CD14-positive monocyte (primary cell): ENCODE measurements around the gene MARCHF4. TPM values are rescaled to one million over a fixed set of nuclear protein-coding genes. Genes with fewer than 3 reads are reported as not detected.

Experiments
- DNase-seq, 3 donors: peaks; one replicate each; pipeline ENCODE4 v3.0.0-alpha.2; 2011 to 2022
- H2AFZ ChIP-seq: 2 replicates; pipeline ENCODE4 v1.6.0; 2012; ENCODE audit warnings: mild to moderate bottlenecking, low read depth, low read length, inconsistent platforms; ENCODE audit not compliant: insufficient read depth, poor library complexity, severe bottlenecking
- H3K27ac ChIP-seq, 2 donors: 1 replicate in 1 of 2; 2 replicates in 1 of 2; pipeline ENCODE4 v1.5.1; 2012 to 2013; ENCODE audit warnings: low read length in 2 of 2, control low read depth in 1 of 2, inconsistent platforms in 1 of 2, low read depth in 1 of 2, mild to moderate bottlenecking in 1 of 2
- H3K27me3 ChIP-seq, 2 donors: one replicate each; pipeline versions ENCODE4 v1.6.0 to v1.6.1; 2011 to 2013; ENCODE audit warnings: low read length in 2 of 2; ENCODE audit not compliant: control insufficient read depth in 2 of 2, insufficient read depth in 2 of 2
- H3K36me3 ChIP-seq, 2 donors: replicated peaks in 1 of 2; 1 replicate in 1 of 2; 2 replicates in 1 of 2; pipeline versions ENCODE4 v1.5.1 to v1.6.1; 2012 to 2013; ENCODE audit warnings: low read length in 2 of 2, control low read depth in 1 of 2, inconsistent platforms in 1 of 2, mild to moderate bottlenecking in 1 of 2; ENCODE audit not compliant: insufficient read depth in 2 of 2, control insufficient read depth in 1 of 2
- H3K4me1 ChIP-seq, 2 donors: 1 replicate in 1 of 2; 2 replicates in 1 of 2; pipeline versions ENCODE4 v1.5.1 to v1.6.1; 2012 to 2013; ENCODE audit warnings: low read length in 2 of 2, control low read depth in 1 of 2, inconsistent platforms in 1 of 2, mild to moderate bottlenecking in 1 of 2, moderate library complexity in 1 of 2; ENCODE audit not compliant: insufficient read depth in 2 of 2, control insufficient read depth in 1 of 2
- H3K4me2 ChIP-seq: replicated peaks from 2 replicates; pipeline ENCODE3; 2012; ENCODE audit warnings: low read length, moderate library complexity, mild to moderate bottlenecking; ENCODE audit not compliant: poor library complexity, severe bottlenecking; ENCODE audit errors: extremely low read depth
- H3K4me3 ChIP-seq, 3 experiments: fragments of 200-600 bp in 1 of 3; sonication (generic) in 1 of 3; replicated peaks in 1 of 3; 1 replicate in 2 of 3; 2 replicates in 1 of 3; pipeline ENCODE4 v1.5.1; 2011 to 2013; ENCODE audit warnings: low read length in 3 of 3, mild to moderate bottlenecking in 3 of 3, control low read depth in 2 of 3, low read depth in 2 of 3, inconsistent platforms in 1 of 3, moderate library complexity in 1 of 3
- H3K79me2 ChIP-seq: 2 replicates; pipeline ENCODE4 v1.6.0; 2012; ENCODE audit warnings: mild to moderate bottlenecking, control low read depth, inconsistent platforms, low read length, moderate library complexity; ENCODE audit not compliant: insufficient read depth
- H3K9ac ChIP-seq: 2 replicates; pipeline ENCODE4 v1.6.0; 2017; ENCODE audit warnings: low read length, mild to moderate bottlenecking; ENCODE audit not compliant: insufficient read depth, poor library complexity, severe bottlenecking
- H3K9me3 ChIP-seq, 2 donors: replicated peaks in 1 of 2; 1 replicate in 1 of 2; 2 replicates in 1 of 2; pipeline versions ENCODE4 v1.5.1 to v1.6.1; 2012 to 2013; ENCODE audit warnings: low read length in 2 of 2, control low read depth in 1 of 2; ENCODE audit not compliant: control insufficient read depth in 1 of 2, insufficient read depth in 1 of 2
- H4K20me1 ChIP-seq: 2 replicates; pipeline ENCODE4 v1.6.0; 2012; ENCODE audit warnings: mild to moderate bottlenecking, low read length, control low read depth, moderate library complexity; ENCODE audit not compliant: insufficient read depth
- H3K27ac Mint-ChIP-seq, 7 donors: one replicate each; pipeline ENCODE4 v1.8.0; 2020; ENCODE audit warnings: mild to moderate bottlenecking in 7 of 7, mixed read lengths in 7 of 7, moderate library complexity in 6 of 7, inconsistent platforms in 2 of 7
- H3K27me3 Mint-ChIP-seq, 3 donors: one replicate each; pipeline ENCODE4 v1.8.0; 2021 to 2022; ENCODE audit warnings: low read depth in 3 of 3, mild to moderate bottlenecking in 3 of 3, mixed read lengths in 3 of 3, moderate library complexity in 3 of 3, inconsistent platforms in 1 of 3
- H3K36me3 Mint-ChIP-seq, 2 donors: one replicate each; pipeline ENCODE4 v1.8.0; 2020; ENCODE audit warnings: mixed read lengths in 2 of 2, inconsistent platforms in 1 of 2, mild to moderate bottlenecking in 1 of 2
- H3K4me1 Mint-ChIP-seq: one replicate; pipeline ENCODE4 v1.8.0; 2020; ENCODE audit warnings: mild to moderate bottlenecking, mixed read lengths
- H3K4me3 Mint-ChIP-seq, 2 donors: one replicate each; pipeline ENCODE4 v1.8.0; 2020; ENCODE audit warnings: mild to moderate bottlenecking in 2 of 2, mixed read lengths in 2 of 2, moderate library complexity in 1 of 2
- H3K9me3 Mint-ChIP-seq, 7 donors: one replicate each; pipeline ENCODE4 v1.8.0; 2020 to 2022; ENCODE audit warnings: mixed read lengths in 7 of 7, mild to moderate bottlenecking in 6 of 7, moderate library complexity in 6 of 7, inconsistent platforms in 2 of 7
- CTCF ChIP-seq: fragments of 200-600 bp; IDR thresholded peaks from one replicate; pipeline ENCODE4 v1.8.0; 2022; ENCODE audit warnings: antibody characterized with exemption, mild to moderate bottlenecking
- WGBS: methylation state at CpG from one replicate; pipeline ENCODE4 v1.1.5; 2013; ENCODE audit warnings: missing lambda C conversion rate; ENCODE audit not compliant: insufficient coverage; 5-methylcytosine and 5-hydroxymethylcytosine counted together
- intact Hi-C, 2 donors: fragments of 100-400 bp; cut with micrococcal nuclease; formaldehyde crosslinking; loops; one replicate each; pipeline versions ENCODE4 v1.15.0 to v1.15.1; 2023
- polyA plus RNA-seq, 3 donors: library from polyadenylated mRNA; depleted of rRNA in 1 of 3; unstranded in 2 of 3; stranded (reverse) in 1 of 3; fragments of 300-500 nt in 2 of 3; fragments of >200 nt in 1 of 3; fragmentation: Illumina TruSeq in 2 of 3; gene quantifications; 1 replicate in 2 of 3; 2 replicates in 1 of 3; pipeline ENCODE4 v1.2.3, GENCODE V29; 2012 to 2021

MARCHF4 gene
- polyA plus RNA-seq, 3 donors, result not detected

GRCh38 chr2:216389570-216389969 is 17.3 kb upstream of the MARCHF4 start:
- Histone ChIP-seq H3K27ac (peak overlapping the region in 1 of 2 donors; percentile 66), H2AFZ (no peak overlapping the region), H3K9ac (no peak overlapping the region), H3K36me3 (no peaks in the 10 kb centered on the region), H3K4me2 (peak overlapping the region; percentile 13), H3K79me2 (no peaks in the 10 kb centered on the region), H3K4me3 (no peak overlapping the region), H3K9me3 (no peaks in the 10 kb centered on the region), H3K4me1 (peaks cover 23 to 24% of the 10 kb centered on the region in 2 donors), H3K27me3 (no peaks in the 10 kb centered on the region), H4K20me1 (no peaks in the 10 kb centered on the region)
- intact Hi-C loops, result loop anchor here in 1 of 2 donors (10.0 kb wide), 1 partner anchor 1725 kb away; no protein-coding TSS in a partner anchor
- H3K36me3 Mint-ChIP-seq, result no peaks in the 10 kb centered on the region
- 0% methylated on average over 1 of the region's 1 CpG for WGBS
- no peak overlapping the region for H3K4me3 Mint-ChIP-seq
- peaks cover 0 to 3% (median 0%) of the 10 kb centered on the region in 7 donors for H3K9me3 Mint-ChIP-seq
- H3K27me3 Mint-ChIP-seq, result peaks cover 0 to 2% (median 1%) of the 10 kb centered on the region in 3 donors
- DNase-seq, result peak; percentile 21 to 69 (median 59)
- no peak for TF ChIP-seq CTCF
- H3K4me1 Mint-ChIP-seq, result peaks cover 28% of the 10 kb centered on the region
- peak overlapping the region in 5 of 7 donors; percentile 15 to 83 (median 60) for H3K27ac Mint-ChIP-seq

- H3K36me3 Mint-ChIP-seq, result no peaks in the 10 kb centered on the region
- H3K27me3 Mint-ChIP-seq, result peaks cover 0 to 2% (median 1%) of the 10 kb centered on the region in 3 donors
- DNase-seq, result peak in 1 of 3 donors; percentile 25
- H3K79me2 ChIP-seq, result no peaks in the 10 kb centered on the region
- H3K27ac Mint-ChIP-seq, result peak overlapping the region in 1 of 7 donors; percentile 31
- H3K27ac ChIP-seq, result no peak overlapping the region
- H3K9me3 ChIP-seq, result no peaks in the 10 kb centered on the region
- no peak for TF ChIP-seq CTCF
- no peak overlapping the region for H3K4me2 ChIP-seq
- no peaks in the 10 kb centered on the region for H3K27me3 ChIP-seq
- no peak overlapping the region for H3K4me3 ChIP-seq
- H4K20me1 ChIP-seq, result no peaks in the 10 kb centered on the region
- H3K4me1 ChIP-seq, result peaks cover 23% of the 10 kb centered on the region in 2 donors
- no peaks in the 10 kb centered on the region for H3K36me3 ChIP-seq
- peaks cover 0 to 3% (median under 1%) of the 10 kb centered on the region in 7 donors for H3K9me3 Mint-ChIP-seq
- no peak overlapping the region for H3K9ac ChIP-seq
- intact Hi-C loops, result loop anchor here in 1 of 2 donors (10.0 kb wide), 1 partner anchor 1727 kb away; no protein-coding TSS in a partner anchor
- 80% methylated on average over 1 of the region's 5 CpGs for WGBS
- no peak overlapping the region for H2AFZ ChIP-seq
- H3K4me3 Mint-ChIP-seq, result no peak overlapping the region
- H3K4me1 Mint-ChIP-seq, result peaks cover 26% of the 10 kb centered on the region
These were observed 16.0 kb upstream of the MARCHF4 start for GRCh38 chr2:216388046-216388884.
